Right lobe of liver (tissue), 4 donors: Measurements from ENCODE around the gene ZNF764.

Experiments used
- POLR2A ChIP-seq: fragments of 450-650 bp; IDR thresholded peaks from one replicate; pipeline ENCODE4 v1.6.1; 2017; ENCODE audit warnings: antibody characterized with exemption, mild to moderate bottlenecking
- TF ChIP-seq, protein P1 (sequence below), 4 donors: fragments of 200-600 bp in 3 of 4; fragments of 450-650 bp in 1 of 4; IDR thresholded peaks; one replicate each; pipeline versions ENCODE4 v1.5.1 to v1.8.0; 2016 to 2022; ENCODE audit warnings: antibody characterized with exemption in 4 of 4, mild to moderate bottlenecking in 2 of 4
- donor health status: DM: no; HTN: no; CAD: no.
- donor health status: DM: no; HTN: no; CAD: no.
- donor health status: DM: no; HTN: yes; CAD: no.

DNA sequence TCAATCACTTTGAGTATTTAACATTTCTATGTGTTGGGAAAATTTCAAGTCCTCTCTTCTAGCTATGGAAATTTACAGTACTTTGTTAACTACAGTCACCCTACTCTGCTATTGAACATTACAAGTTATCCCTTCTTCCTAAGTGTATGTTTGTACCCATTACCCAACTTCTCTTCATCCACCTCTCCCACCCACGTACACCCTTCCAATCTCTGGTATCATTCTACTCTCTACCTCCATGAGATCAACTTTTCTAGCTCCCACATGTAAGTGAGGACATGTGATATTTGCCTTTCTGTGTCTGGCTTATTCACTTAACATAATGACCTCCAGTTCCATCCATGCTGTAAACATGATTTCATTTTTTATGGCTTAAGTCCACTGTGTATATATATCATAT is 16.5 kb upstream of the ZNF764 start:
- TF ChIP-seq POLR2A: no peak
- TF ChIP-seq, protein P1, sequence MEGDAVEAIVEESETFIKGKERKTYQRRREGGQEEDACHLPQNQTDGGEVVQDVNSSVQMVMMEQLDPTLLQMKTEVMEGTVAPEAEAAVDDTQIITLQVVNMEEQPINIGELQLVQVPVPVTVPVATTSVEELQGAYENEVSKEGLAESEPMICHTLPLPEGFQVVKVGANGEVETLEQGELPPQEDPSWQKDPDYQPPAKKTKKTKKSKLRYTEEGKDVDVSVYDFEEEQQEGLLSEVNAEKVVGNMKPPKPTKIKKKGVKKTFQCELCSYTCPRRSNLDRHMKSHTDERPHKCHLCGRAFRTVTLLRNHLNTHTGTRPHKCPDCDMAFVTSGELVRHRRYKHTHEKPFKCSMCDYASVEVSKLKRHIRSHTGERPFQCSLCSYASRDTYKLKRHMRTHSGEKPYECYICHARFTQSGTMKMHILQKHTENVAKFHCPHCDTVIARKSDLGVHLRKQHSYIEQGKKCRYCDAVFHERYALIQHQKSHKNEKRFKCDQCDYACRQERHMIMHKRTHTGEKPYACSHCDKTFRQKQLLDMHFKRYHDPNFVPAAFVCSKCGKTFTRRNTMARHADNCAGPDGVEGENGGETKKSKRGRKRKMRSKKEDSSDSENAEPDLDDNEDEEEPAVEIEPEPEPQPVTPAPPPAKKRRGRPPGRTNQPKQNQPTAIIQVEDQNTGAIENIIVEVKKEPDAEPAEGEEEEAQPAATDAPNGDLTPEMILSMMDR (IDR thresholded peaks at IDR 0.05): no peak
